GM12878 (cell line): ENCODE results near the gene MAPKAPK2. TPM values are rescaled to one million over a fixed set of nuclear protein-coding genes. Genes with fewer than 3 reads are reported as not detected.

Experiments used
- ATAC-seq: fragments of 200-7000 bp; cut with Tn5 transposase; 3 replicates; pipeline ENCODE4 v1.9.1; 2020; ENCODE audit warnings: mild to moderate bottlenecking, moderate library complexity
- BruUV-seq: library from RNA; stranded (reverse); fragments of 400-500 nt; replicated peaks from 2 replicates; lab custom pipeline; 2021; lab: Mats Ljungman, UMichigan
- CTCF ChIA-PET: fragments of 300-600 bp; sonication (Branson Sonifier 250); formaldehyde crosslinking; extraction: SDS; loops from one replicate; lab custom pipeline; 2021; ENCODE audit warnings: inconsistent platforms; lab: Yijun Ruan, JAX
- POLR2A ChIA-PET: fragments of 350-600 bp; formaldehyde crosslinking; extraction: SDS; loops from one replicate; lab custom pipeline; 2021; ENCODE audit warnings: inconsistent platforms; lab: Charles Lee
- RAD21 ChIA-PET: fragments of 300-600 bp; sonication (Branson Sonifier 250); formaldehyde crosslinking; loops from one replicate; lab custom pipeline; 2023; ENCODE audit warnings: antibody characterized with exemption; ENCODE audit not compliant: unreplicated experiment; lab: Charles Lee
- SMC1A ChIA-PET: fragments of 300-600 bp; sonication (Branson Sonifier 250); formaldehyde crosslinking; loops from one replicate; lab custom pipeline; 2023; ENCODE audit not compliant: unreplicated experiment, uncharacterized antibody; lab: Charles Lee
- DNase-seq: peaks from one replicate; pipeline ENCODE4 v3.0.0-alpha.2; 2011; ENCODE audit warnings: low read depth, low spot score
- FAIRE-seq: peaks from 3 replicates; lab custom pipeline; 2011; peaks lifted over from hg19 to GRCh38; lab: Jason Lieb, UNC
- H2AFZ ChIP-seq: 2 replicates; pipeline ENCODE4 v1.6.0; 2011; ENCODE audit warnings: low read depth, low read length, control low read depth; ENCODE audit not compliant: control insufficient read depth
- H3K27ac ChIP-seq: 2 replicates; pipeline ENCODE4 v1.5.1; 2011; ENCODE audit warnings: control low read depth; ENCODE audit not compliant: control insufficient read depth, insufficient read depth
- H3K27me3 ChIP-seq, 2 experiments: replicated peaks in 1 of 2; 2 replicates each; pipeline versions ENCODE4 v1.6.0 to v1.6.1; 2011; ENCODE audit warnings: low read length in 1 of 2; ENCODE audit not compliant: control insufficient read depth in 2 of 2, insufficient read depth in 2 of 2
- H3K36me3 ChIP-seq, 2 experiments: 2 replicates each; pipeline ENCODE4 v1.5.1; 2011; ENCODE audit warnings: low read length in 1 of 2; ENCODE audit not compliant: control insufficient read depth in 2 of 2, insufficient read depth in 2 of 2
- H3K4me1 ChIP-seq: 2 replicates; pipeline ENCODE4 v1.6.1; 2011; ENCODE audit warnings: mild to moderate bottlenecking, low read length, moderate library complexity, mixed read lengths; ENCODE audit not compliant: control insufficient read depth, insufficient read depth
- H3K4me2 ChIP-seq: 2 replicates; pipeline ENCODE4 v1.6.0; 2011; ENCODE audit warnings: control low read depth; ENCODE audit not compliant: control insufficient read depth, insufficient read depth
- H3K4me3 ChIP-seq: fragments of 200-600 bp; sonication (generic); 2 replicates; pipeline ENCODE4 v1.5.1; 2016
- H3K79me2 ChIP-seq: 2 replicates; pipeline ENCODE4 v1.6.0; 2011; ENCODE audit warnings: low read length; ENCODE audit not compliant: control insufficient read depth, insufficient read depth
- H3K9ac ChIP-seq: 2 replicates; pipeline ENCODE4 v1.8.0; 2011; ENCODE audit warnings: low read length, control low read depth, mixed read lengths; ENCODE audit not compliant: control insufficient read depth, insufficient read depth
- H3K9me3 ChIP-seq: replicated peaks from 3 replicates; pipeline ENCODE4 v1.5.1; 2011; ENCODE audit warnings: mild to moderate bottlenecking, low read length; ENCODE audit not compliant: control insufficient read depth, insufficient read depth
- H4K20me1 ChIP-seq: 2 replicates; pipeline ENCODE4 v1.6.0; 2011; ENCODE audit not compliant: control insufficient read depth, insufficient read depth
- BCL11A ChIP-seq: IDR thresholded peaks from 2 replicates; pipeline ENCODE4 v1.6.1; 2011; ENCODE audit warnings: low read depth, low read length
- BHLHE40 ChIP-seq, 2 experiments: fragments of 450-650 bp in 1 of 2; IDR thresholded peaks; 2 replicates each; pipeline ENCODE4 v1.6.1; 2011 to 2017; ENCODE audit warnings: low read depth in 2 of 2, borderline replicate concordance in 1 of 2, improper control_type of control experiment in 1 of 2, low read length in 1 of 2, mild to moderate bottlenecking in 1 of 2
- GABPA ChIP-seq: IDR thresholded peaks from 2 replicates; pipeline ENCODE4 v1.6.1; 2014; ENCODE audit warnings: antibody characterized with exemption, low read depth, mild to moderate bottlenecking, inconsistent platforms
- HDAC6 ChIP-seq: fragments of 200-600 bp; sonication (generic); IDR thresholded peaks from one replicate; pipeline ENCODE4 v1.8.0; 2017; ENCODE audit warnings: antibody characterized with exemption; ENCODE audit not compliant: unreplicated experiment
- HDGF ChIP-seq: fragments of 450-650 bp; IDR thresholded peaks from 2 replicates; pipeline ENCODE4 v1.6.1; 2016; ENCODE audit warnings: antibody characterized with exemption
- JUNB ChIP-seq: IDR thresholded peaks from 2 replicates; pipeline ENCODE4 v1.6.1; 2016; ENCODE audit warnings: antibody characterized with exemption, mild to moderate bottlenecking
- KAT2A ChIP-seq: conservative IDR thresholded peaks from 2 replicates; pipeline ENCODE4 v1.6.1; 2011; ENCODE audit warnings: low read depth, low read length; ENCODE audit not compliant: control insufficient read depth
- NFYA ChIP-seq: IDR thresholded peaks from 2 replicates; pipeline ENCODE4 v1.6.1; 2011; ENCODE audit warnings: low read depth, mild to moderate bottlenecking, low read length, improper control_type of control experiment, borderline replicate concordance
- NR2F1 ChIP-seq: fragments of 450-650 bp; conservative IDR thresholded peaks from 2 replicates; pipeline ENCODE4 v1.6.1; 2017; ENCODE audit warnings: mild to moderate bottlenecking
- PML ChIP-seq: IDR thresholded peaks from 2 replicates; pipeline ENCODE4 v1.6.1; 2012; ENCODE audit warnings: low read length, inconsistent platforms
- POLR2AphosphoS5 ChIP-seq: IDR thresholded peaks from 2 replicates; pipeline ENCODE4 v1.6.1; 2011; ENCODE audit warnings: mild to moderate bottlenecking, low read length, inconsistent platforms
- PRDM15 ChIP-seq: fragments of 450-650 bp; formaldehyde crosslinking; IDR thresholded peaks from 2 replicates; pipeline ENCODE4 v1.4.0; 2020; ENCODE audit warnings: mild to moderate bottlenecking, moderate library complexity
- RUNX3 ChIP-seq: IDR thresholded peaks from 2 replicates; pipeline ENCODE4 v1.6.1; 2012; ENCODE audit warnings: low read length, inconsistent platforms
- SMAD5 ChIP-seq: IDR thresholded peaks from 2 replicates; pipeline ENCODE4 v1.6.1; 2016; ENCODE audit warnings: antibody characterized with exemption, low read depth
- SP1 ChIP-seq: IDR thresholded peaks from one replicate; pipeline ENCODE4 v1.6.1; 2011; ENCODE audit warnings: low read depth, low read length
- TCF7 ChIP-seq: IDR thresholded peaks from 2 replicates; pipeline ENCODE4 v1.6.1; 2014; ENCODE audit warnings: antibody characterized with exemption, borderline replicate concordance
- YBX1 ChIP-seq: fragments of 450-650 bp; IDR thresholded peaks from 2 replicates; pipeline ENCODE4 v1.6.1; 2016; ENCODE audit warnings: antibody characterized with exemption
- ZBTB4 ChIP-seq: fragments of 450-650 bp; formaldehyde crosslinking; IDR thresholded peaks from 2 replicates; pipeline ENCODE4 v1.4.0; 2022; ENCODE audit warnings: mild to moderate bottlenecking, moderate library complexity
- WGBS: methylation state at CpG from one replicate; pipeline ENCODE4 v1.1.6; 2016; ENCODE audit warnings: low lambda C conversion rate; ENCODE audit not compliant: insufficient replicate concordance, insufficient coverage; ENCODE audit errors: missing lambda C conversion rate; 5-methylcytosine and 5-hydroxymethylcytosine counted together
- in situ Hi-C: fragments of 300-500 bp; cut with MboI; formaldehyde crosslinking; loops from 9 replicates; pipeline ENCODE4 v1.14.3; 2018; ENCODE audit warnings: mixed read lengths
- intact Hi-C: fragments of 100-400 bp; cut with micrococcal nuclease; formaldehyde crosslinking; loops from one replicate; pipeline ENCODE4 v1.14.2; 2022; ENCODE audit not compliant: unreplicated experiment
- polyA plus RNA-seq, 11 experiments: library from polyadenylated mRNA; depleted of rRNA in 4 of 11; unstranded in 6 of 11; stranded (reverse) in 5 of 11; fragments of >200 nt; fragmentation: Nextera tagmentation in 4 of 11; fragmentation: Illumina TruSeq in 1 of 11; extraction: Ambion mirVana in 4 of 11; extraction: Trizol in 1 of 11; gene quantifications; 1 replicate in 1 of 11; 2 replicates in 10 of 11; pipeline versions ENCODE4 v1.2.1 to v1.2.3, GENCODE V29; 2011 to 2016; ENCODE audit warnings: inconsistent platforms in 2 of 11, missing spikeins in 2 of 11, low read depth in 1 of 11
- total RNA-seq, 4 experiments: library from RNA; depleted of rRNA in 3 of 4; stranded (reverse); fragments of >200 nt in 3 of 4; fragmentation: Illumina TruSeq in 1 of 4; extraction: Trizol in 1 of 4; gene quantifications; 2 replicates each; pipeline versions ENCODE4 v1.2.1 to v1.2.3, GENCODE V29; 2013 to 2021

Gene MAPKAPK2
- total and polyA plus RNA-seq, 10 of the 15 experiments (the other 5 are each of a cell fraction or from before 2014, with no cell fraction given): 0.72 to 92.2 (median 49.3) TPM

GRCh38 chr1:206742719-206743383 lies 58.1 kb downstream of the MAPKAPK2 start (continued):
- TF ChIP-seq KAT2A (no peak), YBX1 (no peak), TCF7 (no peak), BCL11A (no peak), POLR2AphosphoS5 (no peak), PML (0 out of 2 replicates have a peak, but pooled peaks have one; percentile 38)

GRCh38 chr1:206744683-206745082 lies 60.0 kb downstream of the MAPKAPK2 start:
- H2AFZ ChIP-seq: no peak overlapping the region
- no peak for DNase-seq
- no peaks in the 10 kb centered on the region for H3K79me2 ChIP-seq
- 6% methylated on average over 4 of the region's 4 CpGs for WGBS
- RAD21 ChIA-PET: interaction anchor here (0.9 to 1.8 kb wide), 4 partner anchors 10 to 65 kb away, joined by 3 to 6 read pairs (median 4); no protein-coding TSS in a partner anchor
- no peak overlapping the region for H3K27ac ChIP-seq
- H3K36me3 ChIP-seq: no peaks in the 10 kb centered on the region
- no TSS peak for BruUV-seq
- peak; percentile 22 for ATAC-seq
- peaks cover 51% of the 10 kb centered on the region for H3K4me1 ChIP-seq
- POLR2A ChIA-PET: interaction anchor here (0.5 kb wide), 1 partner anchor 32 kb away, joined by 7 read pairs; no protein-coding TSS in a partner anchor
- intact Hi-C loops: no loop called here
- H4K20me1 ChIP-seq: no peaks in the 10 kb centered on the region
- no peaks in the 10 kb centered on the region for H3K9me3 ChIP-seq
- H3K4me2 ChIP-seq: 0 out of 2 replicates have a peak overlapping the region, but pooled peaks have one; percentile 5
- in situ Hi-C loops: no loop called here
- CTCF ChIA-PET: interaction anchor here (0.5 to 1.6 kb wide), 7 partner anchors 10 to 235 kb away, joined by 3 to 7 read pairs (median 4); no protein-coding TSS in a partner anchor
- no peak overlapping the region for H3K9ac ChIP-seq
- SMC1A ChIA-PET: interaction anchor here (0.6 to 2.1 kb wide), 13 partner anchors 9 to 331 kb away, joined by 3 to 12 read pairs (median 4); partner anchors contain the start of gene IL19
- FAIRE-seq: no peak
- no peaks in the 10 kb centered on the region for H3K27me3 ChIP-seq
- H3K4me3 ChIP-seq: no peak overlapping the region
- TF ChIP-seq NFYA (no peak), RUNX3 (peak; percentile 68), BHLHE40 (IDR thresholded peaks at IDR 0.05; ENCODE audit: borderline replicate concordance in 1 of 2, low read depth in 2 of 2, low read length in 1 of 2) (peak; percentile 83 to 90), PRDM15 (CRISPR knock-in tag) (no peak), HDGF (no peak), JUNB (no peak), ZBTB4 (CRISPR knock-in tag) (no peak), HDAC6 (no peak), SMAD5 (no peak), GABPA (no peak), SP1 (no peak), NR2F1 (no peak)
